ENCODE measurements around the gene GALNTL6.

GALNTL6 gene

DNA sequence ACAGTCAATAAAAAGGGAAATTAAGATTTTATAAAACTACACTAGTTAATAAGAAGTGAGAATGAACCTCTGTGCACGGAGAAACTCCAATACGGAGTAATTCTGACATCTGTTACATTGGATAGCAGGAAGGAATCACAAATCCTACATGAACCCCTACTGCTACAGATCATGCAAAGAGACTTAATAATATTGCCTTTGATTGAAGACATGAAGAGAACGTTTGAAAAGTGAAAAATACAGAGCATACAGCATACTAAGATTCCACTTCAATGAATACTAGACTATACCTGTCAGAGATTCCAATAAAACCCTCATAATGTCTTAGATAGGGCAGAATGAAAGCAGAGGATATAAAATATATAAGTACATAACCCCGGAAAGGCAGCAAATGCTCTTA is 995.0 kb downstream of the GALNTL6 start:
- H3K27ac ChIP-seq (replicated peaks) = no peak overlapping the region
- DNase-seq (ENCODE audit: low read depth in 1 of 2, low spot score in 1 of 2) = no peak
- H3K27me3 ChIP-seq (ENCODE audit: insufficient read depth, poor library complexity, severe bottlenecking) = no peaks in the 10 kb centered on the region
- TF ChIP-seq, protein P1, sequence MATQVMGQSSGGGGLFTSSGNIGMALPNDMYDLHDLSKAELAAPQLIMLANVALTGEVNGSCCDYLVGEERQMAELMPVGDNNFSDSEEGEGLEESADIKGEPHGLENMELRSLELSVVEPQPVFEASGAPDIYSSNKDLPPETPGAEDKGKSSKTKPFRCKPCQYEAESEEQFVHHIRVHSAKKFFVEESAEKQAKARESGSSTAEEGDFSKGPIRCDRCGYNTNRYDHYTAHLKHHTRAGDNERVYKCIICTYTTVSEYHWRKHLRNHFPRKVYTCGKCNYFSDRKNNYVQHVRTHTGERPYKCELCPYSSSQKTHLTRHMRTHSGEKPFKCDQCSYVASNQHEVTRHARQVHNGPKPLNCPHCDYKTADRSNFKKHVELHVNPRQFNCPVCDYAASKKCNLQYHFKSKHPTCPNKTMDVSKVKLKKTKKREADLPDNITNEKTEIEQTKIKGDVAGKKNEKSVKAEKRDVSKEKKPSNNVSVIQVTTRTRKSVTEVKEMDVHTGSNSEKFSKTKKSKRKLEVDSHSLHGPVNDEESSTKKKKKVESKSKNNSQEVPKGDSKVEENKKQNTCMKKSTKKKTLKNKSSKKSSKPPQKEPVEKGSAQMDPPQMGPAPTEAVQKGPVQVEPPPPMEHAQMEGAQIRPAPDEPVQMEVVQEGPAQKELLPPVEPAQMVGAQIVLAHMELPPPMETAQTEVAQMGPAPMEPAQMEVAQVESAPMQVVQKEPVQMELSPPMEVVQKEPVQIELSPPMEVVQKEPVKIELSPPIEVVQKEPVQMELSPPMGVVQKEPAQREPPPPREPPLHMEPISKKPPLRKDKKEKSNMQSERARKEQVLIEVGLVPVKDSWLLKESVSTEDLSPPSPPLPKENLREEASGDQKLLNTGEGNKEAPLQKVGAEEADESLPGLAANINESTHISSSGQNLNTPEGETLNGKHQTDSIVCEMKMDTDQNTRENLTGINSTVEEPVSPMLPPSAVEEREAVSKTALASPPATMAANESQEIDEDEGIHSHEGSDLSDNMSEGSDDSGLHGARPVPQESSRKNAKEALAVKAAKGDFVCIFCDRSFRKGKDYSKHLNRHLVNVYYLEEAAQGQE (IDR thresholded peaks at IDR 0.05; ENCODE audit: insufficient replicate concordance, low read depth) = no peak
- TF ChIP-seq GABPA (IDR thresholded peaks at IDR 0.05; ENCODE audit: low read depth) = no peak
- no peak for TF ChIP-seq SPI1 (IDR thresholded peaks at IDR 0.05; ENCODE audit: borderline replicate concordance, low read depth)
- TF ChIP-seq POLR2AphosphoS5 (IDR thresholded peaks at IDR 0.05; ENCODE audit: low read depth) = no peak
- TF ChIP-seq CTCF (IDR thresholded peaks at IDR 0.05; ENCODE audit: insufficient read depth, low read length) = no peak
- H3K4me3 ChIP-seq (replicated peaks; ENCODE audit: insufficient read depth, low read length) = no peak overlapping the region

DNA sequence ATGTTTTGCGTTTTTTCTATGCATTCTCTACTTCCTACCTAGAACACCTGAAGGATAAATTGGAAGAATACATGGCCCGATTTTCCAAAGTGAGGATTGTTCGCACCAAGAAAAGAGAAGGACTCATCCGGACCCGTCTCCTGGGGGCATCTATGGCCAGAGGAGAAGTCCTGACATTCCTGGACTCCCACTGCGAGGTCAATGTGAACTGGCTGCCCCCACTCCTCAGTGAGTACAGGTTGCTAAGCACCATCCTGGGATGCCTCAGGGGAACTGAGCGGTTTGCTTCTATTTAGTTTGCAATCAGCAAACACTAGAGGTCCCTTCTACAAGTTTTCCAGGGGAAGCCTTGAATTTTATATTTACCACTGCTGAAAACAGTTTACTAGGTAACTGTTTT is 996.1 kb downstream of the GALNTL6 start:
- TF ChIP-seq GABPA (IDR thresholded peaks at IDR 0.05; ENCODE audit: low read depth) (no peak), SPI1 (IDR thresholded peaks at IDR 0.05; ENCODE audit: borderline replicate concordance, low read depth) (no peak), CTCF (IDR thresholded peaks at IDR 0.05; ENCODE audit: insufficient read depth, low read length) (no peak), POLR2AphosphoS5 (IDR thresholded peaks at IDR 0.05; ENCODE audit: low read depth) (no peak)
- TF ChIP-seq, protein P1 (IDR thresholded peaks at IDR 0.05; ENCODE audit: insufficient replicate concordance, low read depth) = no peak
- DNase-seq (ENCODE audit: low read depth in 1 of 2, low spot score in 1 of 2) = no peak
- Histone ChIP-seq H3K4me3 (replicated peaks; ENCODE audit: insufficient read depth, low read length) (no peak overlapping the region), H3K27me3 (ENCODE audit: insufficient read depth, poor library complexity, severe bottlenecking) (no peaks in the 10 kb centered on the region), H3K27ac (replicated peaks) (no peak overlapping the region)

GRCh38 chr4:172813359-172813923 is 1000.2 kb downstream of the GALNTL6 start:
- TF ChIP-seq, protein P1 (IDR thresholded peaks at IDR 0.05; ENCODE audit: insufficient replicate concordance, low read depth) = no peak
- Histone ChIP-seq H3K4me3 (replicated peaks; ENCODE audit: insufficient read depth, low read length) (no peak overlapping the region), H3K27ac (replicated peaks) (no peak overlapping the region), H3K27me3 (ENCODE audit: insufficient read depth, poor library complexity, severe bottlenecking) (peaks cover 2% of the 10 kb centered on the region)
- no peak for DNase-seq (ENCODE audit: low read depth in 1 of 2, low spot score in 1 of 2)

All from HL-60 (cell line).